Karpas-422 (cell line): ENCODE data around the gene MTHFR. TPM values are rescaled to one million over a fixed set of nuclear protein-coding genes. Genes with fewer than 3 reads are reported as not detected.

Source experiments
- DNase-seq: peaks from one replicate; pipeline ENCODE4 v3.0.0-alpha.2; 2015
- H2AFZ ChIP-seq: fragments of 200-600 bp; sonication (generic); 2 replicates; pipeline ENCODE4 v1.6.1; 2014; ENCODE audit warnings: antibody characterized with exemption, low read length, mixed read lengths
- H3K27ac ChIP-seq: fragments of 200-600 bp; sonication (generic); 2 replicates; pipeline ENCODE4 v1.5.1; 2014; ENCODE audit warnings: mild to moderate bottlenecking, low read length, moderate library complexity
- H3K27me3 ChIP-seq: fragments of 200-600 bp; sonication (generic); 2 replicates; pipeline ENCODE4 v1.6.1; 2014; ENCODE audit warnings: low read length, mixed read lengths
- H3K36me3 ChIP-seq: fragments of 200-600 bp; sonication (generic); 2 replicates; pipeline ENCODE4 v1.6.1; 2014; ENCODE audit warnings: low read length, mixed read lengths; ENCODE audit not compliant: insufficient read depth
- H3K4me1 ChIP-seq: fragments of 200-600 bp; sonication (generic); 2 replicates; pipeline ENCODE4 v1.6.1; 2014; ENCODE audit warnings: mild to moderate bottlenecking, low read length, mixed read lengths
- H3K4me2 ChIP-seq: fragments of 200-600 bp; sonication (generic); 2 replicates; pipeline ENCODE4 v1.6.1; 2014; ENCODE audit warnings: low read length, low read depth, mild to moderate bottlenecking; ENCODE audit not compliant: poor library complexity, severe bottlenecking
- H3K4me3 ChIP-seq: fragments of 200-600 bp; sonication (generic); 2 replicates; pipeline ENCODE4 v1.5.1; 2014; ENCODE audit warnings: mild to moderate bottlenecking, antibody characterized with exemption, low read length, mixed read lengths
- H3K79me2 ChIP-seq: fragments of 200-600 bp; sonication (generic); 2 replicates; pipeline ENCODE4 v1.6.1; 2014; ENCODE audit warnings: mild to moderate bottlenecking, low read length, mixed read lengths
- H3K9ac ChIP-seq: fragments of 200-600 bp; sonication (generic); 2 replicates; pipeline ENCODE4 v1.6.0; 2014; ENCODE audit warnings: low read length
- H3K9me2 ChIP-seq: fragments of 200-600 bp; sonication (generic), shearing (Covaris generic); replicated peaks from 2 replicates; pipeline ENCODE4 v1.6.0; 2014; ENCODE audit warnings: mild to moderate bottlenecking, low read length, moderate library complexity; ENCODE audit not compliant: insufficient read depth
- H3K9me3 ChIP-seq: fragments of 300-700, 200-600 bp; sonication (generic); 2 replicates; pipeline ENCODE4 v1.6.1; 2014; ENCODE audit warnings: low read length, mixed read lengths
- H4K20me1 ChIP-seq: fragments of 200-600 bp; sonication (generic); 2 replicates; pipeline ENCODE4 v1.6.1; 2014; ENCODE audit warnings: mild to moderate bottlenecking, antibody characterized with exemption, low read length, low read depth; ENCODE audit not compliant: insufficient read depth
- total RNA-seq: library from RNA; depleted of rRNA; stranded (reverse); fragments of >200 nt; shearing (Covaris generic); gene quantifications from 2 replicates; pipeline ENCODE4 v1.2.3, GENCODE V29; 2014; ENCODE audit warnings: low replicate concordance

MTHFR gene
- total RNA-seq, 1 experiment from 2014 or later, result 32.5 TPM

- H3K4me1 ChIP-seq, result no peaks in the 10 kb centered on the region
- no peak overlapping the region for H3K27ac ChIP-seq
- no peaks in the 10 kb centered on the region for H3K36me3 ChIP-seq
- H3K4me2 ChIP-seq, result no peak overlapping the region
- no peak overlapping the region for H3K9ac ChIP-seq
- H3K79me2 ChIP-seq, result no peaks in the 10 kb centered on the region
- no peak for DNase-seq
- no peak overlapping the region for H3K4me3 ChIP-seq
- H3K9me2 ChIP-seq, result no peaks in the 10 kb centered on the region
- no peaks in the 10 kb centered on the region for H3K9me3 ChIP-seq
- H4K20me1 ChIP-seq, result no peaks in the 10 kb centered on the region
- no peak overlapping the region for H2AFZ ChIP-seq
- H3K27me3 ChIP-seq, result no peaks in the 10 kb centered on the region
Observed at GRCh38 chr1:11784256-11784992, 21.3 kb downstream of the MTHFR start.

GRCh38 chr1:11783556-11783955 is 22.2 kb downstream of the MTHFR start:
- no peak for DNase-seq
- Histone ChIP-seq H3K9me2 (no peaks in the 10 kb centered on the region), H3K4me1 (no peaks in the 10 kb centered on the region), H3K4me3 (no peak overlapping the region), H4K20me1 (no peaks in the 10 kb centered on the region), H2AFZ (no peak overlapping the region), H3K9me3 (no peaks in the 10 kb centered on the region), H3K36me3 (no peaks in the 10 kb centered on the region), H3K9ac (no peak overlapping the region), H3K27me3 (no peaks in the 10 kb centered on the region), H3K4me2 (no peak overlapping the region), H3K79me2 (no peaks in the 10 kb centered on the region), H3K27ac (no peak overlapping the region)

- Histone ChIP-seq H3K79me2 (no peaks in the 10 kb centered on the region), H3K4me2 (no peak overlapping the region), H3K9ac (no peak overlapping the region), H3K4me1 (no peaks in the 10 kb centered on the region), H3K27ac (no peak overlapping the region), H3K36me3 (no peaks in the 10 kb centered on the region), H4K20me1 (no peaks in the 10 kb centered on the region), H3K9me2 (no peaks in the 10 kb centered on the region), H3K27me3 (no peaks in the 10 kb centered on the region), H3K9me3 (no peaks in the 10 kb centered on the region), H2AFZ (no peak overlapping the region), H3K4me3 (no peak overlapping the region)
- no peak for DNase-seq
Observed at GRCh38 chr1:11782127-11782708, 23.5 kb downstream of the MTHFR start.

- Histone ChIP-seq H2AFZ (no peak overlapping the region), H3K9me3 (no peaks in the 10 kb centered on the region), H3K4me1 (no peaks in the 10 kb centered on the region), H3K79me2 (no peaks in the 10 kb centered on the region), H3K27ac (no peak overlapping the region), H3K9ac (no peak overlapping the region), H3K27me3 (no peaks in the 10 kb centered on the region), H3K4me3 (no peak overlapping the region), H3K36me3 (no peaks in the 10 kb centered on the region), H4K20me1 (no peaks in the 10 kb centered on the region), H3K9me2 (no peaks in the 10 kb centered on the region), H3K4me2 (no peak overlapping the region)
- no peak for DNase-seq
Observed at GRCh38 chr1:11781297-11781696, 24.5 kb downstream of the MTHFR start.

GRCh38 chr1:11780380-11781147 is 25.2 kb downstream of the MTHFR start:
- Histone ChIP-seq H3K4me1 (no peaks in the 10 kb centered on the region), H3K9ac (no peak overlapping the region), H3K9me3 (no peaks in the 10 kb centered on the region), H3K36me3 (no peaks in the 10 kb centered on the region), H2AFZ (no peak overlapping the region), H4K20me1 (no peaks in the 10 kb centered on the region), H3K79me2 (no peaks in the 10 kb centered on the region), H3K9me2 (no peaks in the 10 kb centered on the region), H3K4me2 (no peak overlapping the region), H3K27me3 (no peaks in the 10 kb centered on the region), H3K27ac (no peak overlapping the region), H3K4me3 (no peak overlapping the region)
- no peak for DNase-seq

GRCh38 chr1:11779715-11780379 is 25.9 kb downstream of the MTHFR start:
- Histone ChIP-seq H3K36me3 (no peaks in the 10 kb centered on the region), H3K4me1 (no peaks in the 10 kb centered on the region), H3K9me3 (no peaks in the 10 kb centered on the region), H2AFZ (no peak overlapping the region), H3K4me3 (no peak overlapping the region), H3K27me3 (no peaks in the 10 kb centered on the region), H3K4me2 (no peak overlapping the region), H4K20me1 (no peaks in the 10 kb centered on the region), H3K79me2 (no peaks in the 10 kb centered on the region), H3K9ac (no peak overlapping the region), H3K9me2 (no peaks in the 10 kb centered on the region), H3K27ac (no peak overlapping the region)
- DNase-seq, result no peak

- Histone ChIP-seq H4K20me1 (no peaks in the 10 kb centered on the region), H3K9me2 (no peaks in the 10 kb centered on the region), H3K9ac (no peak overlapping the region), H3K4me2 (no peak overlapping the region), H3K79me2 (no peaks in the 10 kb centered on the region), H3K27me3 (no peaks in the 10 kb centered on the region), H2AFZ (no peak overlapping the region), H3K36me3 (no peaks in the 10 kb centered on the region), H3K4me1 (no peaks in the 10 kb centered on the region), H3K27ac (no peak overlapping the region), H3K4me3 (no peak overlapping the region), H3K9me3 (no peaks in the 10 kb centered on the region)
- DNase-seq, result no peak
Observed at GRCh38 chr1:11778844-11779623, 26.7 kb downstream of the MTHFR start.
